H1 (cell line): ENCODE data around the gene TRIM24. TPM values are rescaled to one million over a fixed set of nuclear protein-coding genes. Genes with fewer than 3 reads are reported as not detected.

Experiments
- CTCF ChIA-PET: fragments of 300-600 bp; sonication (Branson Sonifier 250); formaldehyde crosslinking; loops from one replicate; lab custom pipeline; 2021; ENCODE audit not compliant: partially characterized antibody; lab: Charles Lee
- POLR2A ChIA-PET: fragments of 300-600 bp; sonication (Branson Sonifier 250); formaldehyde crosslinking; loops from one replicate; lab custom pipeline; 2021; ENCODE audit warnings: inconsistent platforms; ENCODE audit not compliant: partially characterized antibody; lab: Charles Lee
- DNase-seq, 2 experiments: peaks; one replicate each; pipeline versions ENCODE4 v3.0.0 to v3.0.0-alpha.2; 2010 to 2022; ENCODE audit warnings: low spot score in 2 of 2, low read depth in 1 of 2, mixed read lengths in 1 of 2
- FAIRE-seq: peaks from 2 replicates; lab custom pipeline; 2011; peaks lifted over from hg19 to GRCh38; lab: Jason Lieb, UNC
- H2AFZ ChIP-seq: 2 replicates; pipeline ENCODE4 v1.8.1; 2012; ENCODE audit warnings: low read length, inconsistent platforms
- H2AK5ac ChIP-seq: 2 replicates; pipeline ENCODE4 v1.6.1; 2013; ENCODE audit warnings: low read depth, low read length
- H2BK120ac ChIP-seq: replicated peaks from 2 replicates; pipeline ENCODE3; 2013; ENCODE audit warnings: low read depth, low read length, inconsistent platforms
- H2BK12ac ChIP-seq: 2 replicates; pipeline ENCODE4 v1.6.1; 2013; ENCODE audit warnings: low read depth, low read length
- H2BK15ac ChIP-seq: 2 replicates; pipeline ENCODE4 v1.6.1; 2013; ENCODE audit warnings: low read length
- H2BK20ac ChIP-seq: 2 replicates; pipeline ENCODE4 v1.6.1; 2013; ENCODE audit warnings: low read length
- H2BK5ac ChIP-seq: 2 replicates; pipeline ENCODE4 v1.6.1; 2013; ENCODE audit warnings: low read depth, low read length
- H3K14ac ChIP-seq: 2 replicates; pipeline ENCODE4 v1.6.1; 2013; ENCODE audit warnings: inconsistent platforms; ENCODE audit not compliant: insufficient read length
- H3K18ac ChIP-seq: 2 replicates; pipeline ENCODE4 v1.6.1; 2013; ENCODE audit warnings: low read length; ENCODE audit errors: extremely low read depth
- H3K23ac ChIP-seq: 2 replicates; pipeline ENCODE4 v1.6.1; 2013; ENCODE audit warnings: inconsistent platforms; ENCODE audit not compliant: insufficient read length
- H3K23me2 ChIP-seq: 2 replicates; pipeline ENCODE4 v1.6.1; 2013; ENCODE audit warnings: low read depth, low read length
- H3K27ac ChIP-seq: 2 replicates; pipeline ENCODE4 v1.6.1; 2011; ENCODE audit warnings: low read depth, low read length, inconsistent platforms
- H3K27me3 ChIP-seq, 4 experiments: replicated peaks in 1 of 4; 1 replicate in 1 of 4; 2 replicates in 3 of 4; pipeline versions ENCODE4 v1.6.1 to v1.8.1; 2011 to 2013; ENCODE audit warnings: low read length in 3 of 4, mild to moderate bottlenecking in 3 of 4, inconsistent platforms in 2 of 4, mixed read lengths in 2 of 4, moderate library complexity in 1 of 4; ENCODE audit not compliant: control insufficient read depth in 3 of 4, insufficient read depth in 3 of 4; ENCODE audit errors: extremely low read depth in 1 of 4
- H3K36me3 ChIP-seq, 4 experiments: 2 replicates each; pipeline versions ENCODE4 v1.6.1 to v1.8.1; 2011 to 2013; ENCODE audit warnings: mild to moderate bottlenecking in 4 of 4, low read length in 3 of 4, moderate library complexity in 2 of 4, control low read depth in 1 of 4, inconsistent platforms in 1 of 4; ENCODE audit not compliant: insufficient read depth in 4 of 4, control insufficient read depth in 2 of 4
- H3K4ac ChIP-seq: replicated peaks from 2 replicates; pipeline ENCODE3; 2013; ENCODE audit warnings: low read length, low read depth, mixed read lengths, inconsistent platforms; ENCODE audit not compliant: insufficient read length
- H3K4me1 ChIP-seq, 4 experiments: replicated peaks in 1 of 4; 1 replicate in 1 of 4; 2 replicates in 3 of 4; pipeline versions ENCODE4 v1.6.1 to v1.8.1; 2011 to 2013; ENCODE audit warnings: low read length in 3 of 4, inconsistent platforms in 2 of 4, mixed read lengths in 1 of 4; ENCODE audit not compliant: insufficient read depth in 4 of 4, control insufficient read depth in 3 of 4
- H3K4me2 ChIP-seq, 2 experiments: 2 replicates each; pipeline versions ENCODE4 v1.6.1 to v1.8.1; 2011 to 2013; ENCODE audit warnings: low read depth in 2 of 2, low read length in 2 of 2, control low read depth in 1 of 2, inconsistent platforms in 1 of 2, mild to moderate bottlenecking in 1 of 2; ENCODE audit not compliant: insufficient read depth in 1 of 2
- H3K4me3 ChIP-seq, 4 experiments: fragments of 200-600, 300-600 bp in 1 of 4; sonication (generic), shearing (Covaris generic), sonication (Bioruptor Twin) in 1 of 4; 2 replicates each; pipeline versions ENCODE4 v1.5.1 to v1.8.1; 2011 to 2016; ENCODE audit warnings: low read length in 4 of 4, low read depth in 3 of 4, control low read depth in 2 of 4, inconsistent platforms in 2 of 4, mild to moderate bottlenecking in 2 of 4, mixed read lengths in 1 of 4, moderate library complexity in 1 of 4; ENCODE audit not compliant: insufficient read depth in 2 of 4; ENCODE audit errors: extremely low read depth in 1 of 4
- H3K56ac ChIP-seq: replicated peaks from 2 replicates; pipeline ENCODE3; 2013; ENCODE audit warnings: low read depth, mild to moderate bottlenecking, mixed read lengths, low read length, inconsistent platforms; ENCODE audit not compliant: insufficient read length
- H3K79me1 ChIP-seq: 2 replicates; pipeline ENCODE4 v1.6.1; 2013; ENCODE audit warnings: low read depth, low read length, control low read depth
- H3K79me2 ChIP-seq, 2 experiments: 2 replicates each; pipeline versions ENCODE4 v1.6.1 to v1.8.1; 2012 to 2013; ENCODE audit warnings: low read length in 2 of 2, mild to moderate bottlenecking in 2 of 2, inconsistent platforms in 1 of 2; ENCODE audit not compliant: insufficient read depth in 2 of 2, control insufficient read depth in 1 of 2
- H3K9ac ChIP-seq, 4 experiments: replicated peaks in 1 of 4; 1 replicate in 1 of 4; 2 replicates in 3 of 4; pipeline versions ENCODE4 v1.6.1 to v1.8.1; 2011 to 2013; ENCODE audit warnings: low read depth in 3 of 4, low read length in 3 of 4, control low read depth in 2 of 4, mild to moderate bottlenecking in 2 of 4, moderate library complexity in 2 of 4, inconsistent platforms in 1 of 4; ENCODE audit errors: extremely low read depth in 1 of 4
- H3K9me3 ChIP-seq, 2 experiments: 2 replicates each; pipeline versions ENCODE4 v1.6.1 to v1.8.1; 2012 to 2013; ENCODE audit warnings: mild to moderate bottlenecking in 2 of 2, moderate library complexity in 2 of 2, control low read depth in 1 of 2, inconsistent platforms in 1 of 2, low read depth in 1 of 2, low read length in 1 of 2, mixed read lengths in 1 of 2; ENCODE audit not compliant: insufficient read depth in 2 of 2
- H4K20me1 ChIP-seq, 2 experiments: replicated peaks in 1 of 2; 2 replicates each; pipeline versions ENCODE3 to v1.8.1; 2011 to 2013; ENCODE audit warnings: inconsistent platforms in 2 of 2, low read length in 2 of 2, mild to moderate bottlenecking in 1 of 2; ENCODE audit not compliant: insufficient read depth in 2 of 2, control insufficient read depth in 1 of 2
- H4K5ac ChIP-seq: 2 replicates; pipeline ENCODE4 v1.6.1; 2013; ENCODE audit warnings: low read length, low read depth, mixed read lengths, inconsistent platforms; ENCODE audit not compliant: insufficient read length
- H4K8ac ChIP-seq: 2 replicates; pipeline ENCODE4 v1.8.0; 2013; ENCODE audit warnings: mild to moderate bottlenecking, moderate library complexity, low read length, inconsistent platforms; ENCODE audit not compliant: insufficient read depth; ENCODE audit errors: extremely low read depth
- H4K91ac ChIP-seq: replicated peaks from 2 replicates; pipeline ENCODE3; 2013; ENCODE audit warnings: low read length, mixed read lengths, inconsistent platforms; ENCODE audit not compliant: insufficient read length
- EGR1 ChIP-seq: IDR thresholded peaks from 2 replicates; pipeline ENCODE4 v1.6.1; 2011; ENCODE audit warnings: low read depth, low read length, borderline replicate concordance
- RAD21 ChIP-seq, 2 experiments: IDR thresholded peaks in 1 of 2; conservative IDR thresholded peaks in 1 of 2; 2 replicates each; pipeline ENCODE4 v1.6.1; 2011; ENCODE audit warnings: low read depth in 2 of 2, low read length in 2 of 2, improper control_type of control experiment in 1 of 2, inconsistent platforms in 1 of 2, mild to moderate bottlenecking in 1 of 2, moderate library complexity in 1 of 2
- RNF2 ChIP-seq: fragments of 200-900, 300-1000 bp; sonication (generic); IDR thresholded peaks from 2 replicates; pipeline ENCODE4 v1.7.1; 2016; ENCODE audit warnings: borderline replicate concordance, low read depth, mild to moderate bottlenecking, antibody characterized with exemption, low read length; ENCODE audit not compliant: poor library complexity, severe bottlenecking; ENCODE audit errors: missing control alignments
- SAP30 ChIP-seq: fragments of 300-600 bp; sonication (generic); IDR thresholded peaks from 2 replicates; pipeline ENCODE4 v1.7.1; 2012; ENCODE audit warnings: low read length, moderate library complexity, mild to moderate bottlenecking, inconsistent platforms; ENCODE audit not compliant: insufficient read depth, insufficient replicate concordance
- SP1 ChIP-seq: IDR thresholded peaks from 2 replicates; pipeline ENCODE4 v1.6.1; 2011; ENCODE audit warnings: low read depth, low read length
- TAF1 ChIP-seq: IDR thresholded peaks from 2 replicates; pipeline ENCODE4 v1.6.1; 2011; ENCODE audit warnings: mild to moderate bottlenecking, low read depth, low read length
- TCF12 ChIP-seq: IDR thresholded peaks from 2 replicates; pipeline ENCODE4 v1.6.1; 2011; ENCODE audit warnings: low read depth, mild to moderate bottlenecking, low read length
- TEAD4 ChIP-seq: IDR thresholded peaks from 2 replicates; pipeline ENCODE4 v1.6.1; 2012; ENCODE audit warnings: low read depth, low read length, inconsistent platforms, mixed read lengths
- WGBS, 2 experiments: shearing (Covaris generic) in 1 of 2; methylation state at CpG; one replicate each; pipeline versions ENCODE4 v1.1.6 to v1.1.7; 2013 to 2015; ENCODE audit warnings: low lambda C conversion rate in 2 of 2, mixed read lengths in 2 of 2, inconsistent platforms in 1 of 2, low coverage in 1 of 2, missing lambda C conversion rate in 1 of 2; ENCODE audit not compliant: insufficient replicate concordance in 2 of 2, insufficient coverage in 1 of 2, insufficient read length in 1 of 2; ENCODE audit errors: extremely low coverage in 1 of 2, missing lambda C conversion rate in 1 of 2; 5-methylcytosine and 5-hydroxymethylcytosine counted together
- polyA plus RNA-seq, 7 experiments: library from polyadenylated mRNA; depleted of rRNA in 3 of 7; stranded (reverse) in 5 of 7; unstranded in 2 of 7; fragments of >200 nt in 5 of 7; fragments of 200-250 nt in 2 of 7; gene quantifications; 1 replicate in 5 of 7; 2 replicates in 1 of 7; 4 replicates in 1 of 7; pipeline versions ENCODE4 v1.2.1 to v1.2.3, GENCODE V29; 2011 to 2013; ENCODE audit warnings: missing spikeins in 2 of 7, mixed read lengths in 2 of 7
- total RNA-seq: library from RNA; stranded (reverse); fragmentation: NEBNext Ultra II Directional; extraction: Animal tissue kit (Norgen Biotek cat#: 25700); gene quantifications from 2 replicates; pipeline ENCODE4 v1.2.1, GENCODE V29; 2021

The TRIM24 gene
- total and polyA plus RNA-seq, 2 of the 8 experiments (the other 6 are each of a cell fraction or from before 2014, with no cell fraction given) = 67.6 to 149 TPM

DNA sequence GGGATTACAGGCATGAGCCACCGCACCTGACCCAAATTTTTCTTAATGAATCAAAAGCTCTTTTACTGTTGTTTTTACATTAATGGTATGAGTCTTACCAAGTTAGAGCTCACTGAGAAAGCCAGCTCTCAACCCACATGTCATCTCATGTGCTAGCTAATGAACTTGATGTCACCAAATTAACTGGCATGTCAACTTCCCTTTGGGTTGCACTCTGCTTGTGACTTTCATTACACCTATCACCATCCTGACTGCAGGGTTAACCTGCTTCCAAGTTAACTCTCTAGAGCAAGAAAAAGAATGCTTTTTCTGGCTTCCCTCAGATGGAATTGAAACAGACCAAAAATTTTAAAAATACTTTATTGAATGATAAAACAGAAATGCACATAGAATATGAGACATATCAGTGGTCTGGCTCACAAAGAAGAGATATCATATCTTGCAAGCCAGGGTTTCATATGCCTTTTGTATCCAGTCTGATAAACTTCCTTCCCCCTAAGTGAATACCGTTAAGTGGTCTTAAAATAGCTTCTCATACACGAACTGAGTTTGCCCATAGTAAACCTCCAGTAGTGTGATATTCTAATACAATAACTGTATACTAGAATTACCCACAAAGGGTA, 42.9 kb upstream of the TRIM24 start:
- Histone ChIP-seq H3K4me2 (no peak overlapping the region), H2BK5ac (no peak overlapping the region), H3K36me3 (no peaks in the 10 kb centered on the region), H3K4me3 (no peak overlapping the region), H2BK120ac (no peak overlapping the region), H2BK12ac (no peak overlapping the region), H3K4ac (no peak overlapping the region), H3K79me2 (no peaks in the 10 kb centered on the region), H3K14ac (no peak overlapping the region), H2AK5ac (no peak overlapping the region), H3K27me3 (no peaks in the 10 kb centered on the region), H3K9me3 (no peaks in the 10 kb centered on the region), H4K5ac (no peak overlapping the region), H3K79me1 (no peaks in the 10 kb centered on the region), H2AFZ (no peak overlapping the region), H3K23me2 (no peaks in the 10 kb centered on the region; the same call in 1 of the 2 replicates), H4K8ac (no peak overlapping the region), H4K91ac (no peak overlapping the region), H4K20me1 (no peaks in the 10 kb centered on the region), H3K9ac (no peak overlapping the region), H3K27ac (no peak overlapping the region), H3K4me1 (no peaks in the 10 kb centered on the region), H2BK20ac (no peak overlapping the region), H3K23ac (no peak overlapping the region), H3K18ac (no peak overlapping the region), H3K56ac (no peak overlapping the region), H2BK15ac (no peak overlapping the region)
- DNase-seq (no peak), FAIRE-seq (no peak)
- no peak for TF ChIP-seq TEAD4
- no peak for TF ChIP-seq RNF2
- TF ChIP-seq TAF1 = no peak
- no peak for TF ChIP-seq RAD21 (IDR thresholded peaks at IDR 0.05 in 1 of 2, conservative IDR thresholded peaks at IDR 0.05 in 1 of 2; ENCODE audit: low read depth in 2 of 2, low read length in 2 of 2)
- TF ChIP-seq TCF12 = no peak
- no peak for TF ChIP-seq EGR1
- TF ChIP-seq SP1 = no peak
- no peak for TF ChIP-seq SAP30
- WGBS, 2 experiments = 95% methylated on average over 3 of the region's 3 CpGs; no CpG with 5 or more reads in 1 of the 2 experiments
- ChIA-PET CTCF (interaction anchor here (0.6 to 1.4 kb wide), 5 partner anchors 9 to 401 kb away, joined by 3 to 6 read pairs (median 3); no protein-coding TSS in a partner anchor), POLR2A (interaction anchor here (0.7 to 1.7 kb wide), 2 partner anchors 42 to 43 kb away, joined by 3 to 5 read pairs; partner anchors contain the start of gene TRIM24)
